H1 (cell line): ENCODE data around the gene C3orf62. TPM values are rescaled to one million over a fixed set of nuclear protein-coding genes. Genes with fewer than 3 reads are reported as not detected.

ENCODE experiments used
- CTCF ChIA-PET: fragments of 300-600 bp; sonication (Branson Sonifier 250); formaldehyde crosslinking; loops from one replicate; lab custom pipeline; 2021; ENCODE audit not compliant: partially characterized antibody; lab: Charles Lee
- POLR2A ChIA-PET: fragments of 300-600 bp; sonication (Branson Sonifier 250); formaldehyde crosslinking; loops from one replicate; lab custom pipeline; 2021; ENCODE audit warnings: inconsistent platforms; ENCODE audit not compliant: partially characterized antibody; lab: Charles Lee
- DNase-seq, 2 experiments: peaks; one replicate each; pipeline versions ENCODE4 v3.0.0 to v3.0.0-alpha.2; 2010 to 2022; ENCODE audit warnings: low spot score in 2 of 2, low read depth in 1 of 2, mixed read lengths in 1 of 2
- FAIRE-seq: peaks from 2 replicates; lab custom pipeline; 2011; peaks lifted over from hg19 to GRCh38; lab: Jason Lieb, UNC
- H2AFZ ChIP-seq: 2 replicates; pipeline ENCODE4 v1.8.1; 2012; ENCODE audit warnings: low read length, inconsistent platforms
- H2AK5ac ChIP-seq: 2 replicates; pipeline ENCODE4 v1.6.1; 2013; ENCODE audit warnings: low read depth, low read length
- H2BK120ac ChIP-seq: replicated peaks from 2 replicates; pipeline ENCODE3; 2013; ENCODE audit warnings: low read depth, low read length, inconsistent platforms
- H2BK12ac ChIP-seq: 2 replicates; pipeline ENCODE4 v1.6.1; 2013; ENCODE audit warnings: low read depth, low read length
- H2BK15ac ChIP-seq: 2 replicates; pipeline ENCODE4 v1.6.1; 2013; ENCODE audit warnings: low read length
- H2BK20ac ChIP-seq: 2 replicates; pipeline ENCODE4 v1.6.1; 2013; ENCODE audit warnings: low read length
- H2BK5ac ChIP-seq: 2 replicates; pipeline ENCODE4 v1.6.1; 2013; ENCODE audit warnings: low read depth, low read length
- H3K14ac ChIP-seq: 2 replicates; pipeline ENCODE4 v1.6.1; 2013; ENCODE audit warnings: inconsistent platforms; ENCODE audit not compliant: insufficient read length
- H3K18ac ChIP-seq: 2 replicates; pipeline ENCODE4 v1.6.1; 2013; ENCODE audit warnings: low read length; ENCODE audit errors: extremely low read depth
- H3K23ac ChIP-seq: 2 replicates; pipeline ENCODE4 v1.6.1; 2013; ENCODE audit warnings: inconsistent platforms; ENCODE audit not compliant: insufficient read length
- H3K23me2 ChIP-seq: 2 replicates; pipeline ENCODE4 v1.6.1; 2013; ENCODE audit warnings: low read depth, low read length
- H3K27ac ChIP-seq: 2 replicates; pipeline ENCODE4 v1.6.1; 2011; ENCODE audit warnings: low read depth, low read length, inconsistent platforms
- H3K27me3 ChIP-seq, 4 experiments: replicated peaks in 1 of 4; 1 replicate in 1 of 4; 2 replicates in 3 of 4; pipeline versions ENCODE4 v1.6.1 to v1.8.1; 2011 to 2013; ENCODE audit warnings: low read length in 3 of 4, mild to moderate bottlenecking in 3 of 4, inconsistent platforms in 2 of 4, mixed read lengths in 2 of 4, moderate library complexity in 1 of 4; ENCODE audit not compliant: control insufficient read depth in 3 of 4, insufficient read depth in 3 of 4; ENCODE audit errors: extremely low read depth in 1 of 4
- H3K36me3 ChIP-seq, 4 experiments: 2 replicates each; pipeline versions ENCODE4 v1.6.1 to v1.8.1; 2011 to 2013; ENCODE audit warnings: mild to moderate bottlenecking in 4 of 4, low read length in 3 of 4, moderate library complexity in 2 of 4, control low read depth in 1 of 4, inconsistent platforms in 1 of 4; ENCODE audit not compliant: insufficient read depth in 4 of 4, control insufficient read depth in 2 of 4
- H3K4ac ChIP-seq: replicated peaks from 2 replicates; pipeline ENCODE3; 2013; ENCODE audit warnings: low read length, low read depth, mixed read lengths, inconsistent platforms; ENCODE audit not compliant: insufficient read length
- H3K4me1 ChIP-seq, 4 experiments: replicated peaks in 1 of 4; 1 replicate in 1 of 4; 2 replicates in 3 of 4; pipeline versions ENCODE4 v1.6.1 to v1.8.1; 2011 to 2013; ENCODE audit warnings: low read length in 3 of 4, inconsistent platforms in 2 of 4, mixed read lengths in 1 of 4; ENCODE audit not compliant: insufficient read depth in 4 of 4, control insufficient read depth in 3 of 4
- H3K4me2 ChIP-seq, 2 experiments: 2 replicates each; pipeline versions ENCODE4 v1.6.1 to v1.8.1; 2011 to 2013; ENCODE audit warnings: low read depth in 2 of 2, low read length in 2 of 2, control low read depth in 1 of 2, inconsistent platforms in 1 of 2, mild to moderate bottlenecking in 1 of 2; ENCODE audit not compliant: insufficient read depth in 1 of 2
- H3K4me3 ChIP-seq, 4 experiments: fragments of 200-600, 300-600 bp in 1 of 4; sonication (generic), shearing (Covaris generic), sonication (Bioruptor Twin) in 1 of 4; 2 replicates each; pipeline versions ENCODE4 v1.5.1 to v1.8.1; 2011 to 2016; ENCODE audit warnings: low read length in 4 of 4, low read depth in 3 of 4, control low read depth in 2 of 4, inconsistent platforms in 2 of 4, mild to moderate bottlenecking in 2 of 4, mixed read lengths in 1 of 4, moderate library complexity in 1 of 4; ENCODE audit not compliant: insufficient read depth in 2 of 4; ENCODE audit errors: extremely low read depth in 1 of 4
- H3K56ac ChIP-seq: replicated peaks from 2 replicates; pipeline ENCODE3; 2013; ENCODE audit warnings: low read depth, mild to moderate bottlenecking, mixed read lengths, low read length, inconsistent platforms; ENCODE audit not compliant: insufficient read length
- H3K79me1 ChIP-seq: 2 replicates; pipeline ENCODE4 v1.6.1; 2013; ENCODE audit warnings: low read depth, low read length, control low read depth
- H3K79me2 ChIP-seq, 2 experiments: 2 replicates each; pipeline versions ENCODE4 v1.6.1 to v1.8.1; 2012 to 2013; ENCODE audit warnings: low read length in 2 of 2, mild to moderate bottlenecking in 2 of 2, inconsistent platforms in 1 of 2; ENCODE audit not compliant: insufficient read depth in 2 of 2, control insufficient read depth in 1 of 2
- H3K9ac ChIP-seq, 4 experiments: replicated peaks in 1 of 4; 1 replicate in 1 of 4; 2 replicates in 3 of 4; pipeline versions ENCODE4 v1.6.1 to v1.8.1; 2011 to 2013; ENCODE audit warnings: low read depth in 3 of 4, low read length in 3 of 4, control low read depth in 2 of 4, mild to moderate bottlenecking in 2 of 4, moderate library complexity in 2 of 4, inconsistent platforms in 1 of 4; ENCODE audit errors: extremely low read depth in 1 of 4
- H3K9me3 ChIP-seq, 2 experiments: 2 replicates each; pipeline versions ENCODE4 v1.6.1 to v1.8.1; 2012 to 2013; ENCODE audit warnings: mild to moderate bottlenecking in 2 of 2, moderate library complexity in 2 of 2, control low read depth in 1 of 2, inconsistent platforms in 1 of 2, low read depth in 1 of 2, low read length in 1 of 2, mixed read lengths in 1 of 2; ENCODE audit not compliant: insufficient read depth in 2 of 2
- H4K20me1 ChIP-seq, 2 experiments: replicated peaks in 1 of 2; 2 replicates each; pipeline versions ENCODE3 to v1.8.1; 2011 to 2013; ENCODE audit warnings: inconsistent platforms in 2 of 2, low read length in 2 of 2, mild to moderate bottlenecking in 1 of 2; ENCODE audit not compliant: insufficient read depth in 2 of 2, control insufficient read depth in 1 of 2
- H4K5ac ChIP-seq: 2 replicates; pipeline ENCODE4 v1.6.1; 2013; ENCODE audit warnings: low read length, low read depth, mixed read lengths, inconsistent platforms; ENCODE audit not compliant: insufficient read length
- H4K8ac ChIP-seq: 2 replicates; pipeline ENCODE4 v1.8.0; 2013; ENCODE audit warnings: mild to moderate bottlenecking, moderate library complexity, low read length, inconsistent platforms; ENCODE audit not compliant: insufficient read depth; ENCODE audit errors: extremely low read depth
- H4K91ac ChIP-seq: replicated peaks from 2 replicates; pipeline ENCODE3; 2013; ENCODE audit warnings: low read length, mixed read lengths, inconsistent platforms; ENCODE audit not compliant: insufficient read length
- BRCA1 ChIP-seq: IDR thresholded peaks from 2 replicates; pipeline ENCODE4 v1.6.1; 2012; ENCODE audit warnings: low read depth, low read length, improper control_type of control experiment
- USF2 ChIP-seq: IDR thresholded peaks from 2 replicates; pipeline ENCODE4 v1.6.1; 2011; ENCODE audit warnings: low read length, improper control_type of control experiment
- WGBS, 2 experiments: shearing (Covaris generic) in 1 of 2; methylation state at CpG; one replicate each; pipeline versions ENCODE4 v1.1.6 to v1.1.7; 2013 to 2015; ENCODE audit warnings: low lambda C conversion rate in 2 of 2, mixed read lengths in 2 of 2, inconsistent platforms in 1 of 2, low coverage in 1 of 2, missing lambda C conversion rate in 1 of 2; ENCODE audit not compliant: insufficient replicate concordance in 2 of 2, insufficient coverage in 1 of 2, insufficient read length in 1 of 2; ENCODE audit errors: extremely low coverage in 1 of 2, missing lambda C conversion rate in 1 of 2; 5-methylcytosine and 5-hydroxymethylcytosine counted together
- polyA plus RNA-seq, 7 experiments: library from polyadenylated mRNA; depleted of rRNA in 3 of 7; stranded (reverse) in 5 of 7; unstranded in 2 of 7; fragments of >200 nt in 5 of 7; fragments of 200-250 nt in 2 of 7; gene quantifications; 1 replicate in 5 of 7; 2 replicates in 1 of 7; 4 replicates in 1 of 7; pipeline versions ENCODE4 v1.2.1 to v1.2.3, GENCODE V29; 2011 to 2013; ENCODE audit warnings: missing spikeins in 2 of 7, mixed read lengths in 2 of 7
- total RNA-seq: library from RNA; stranded (reverse); fragmentation: NEBNext Ultra II Directional; extraction: Animal tissue kit (Norgen Biotek cat#: 25700); gene quantifications from 2 replicates; pipeline ENCODE4 v1.2.1, GENCODE V29; 2021

C3orf62 gene
- total and polyA plus RNA-seq, 2 of the 8 experiments (the other 6 are each of a cell fraction or from before 2014, with no cell fraction given): 1.1 to 3.0 TPM

- no peak for DNase-seq
- Histone ChIP-seq H3K79me1 (no peaks in the 10 kb centered on the region), H2BK12ac (no peak overlapping the region), H2BK15ac (no peak overlapping the region), H3K23me2 (no peaks in the 10 kb centered on the region; the same call in 1 of the 2 replicates), H3K9ac (no peak overlapping the region), H4K5ac (no peak overlapping the region), H3K27me3 (no peaks in the 10 kb centered on the region), H3K4me2 (no peak overlapping the region), H3K36me3 (no peaks in the 10 kb centered on the region), H4K91ac (no peak overlapping the region), H3K4ac (no peak overlapping the region), H3K79me2 (no peaks in the 10 kb centered on the region), H2BK5ac (no peak overlapping the region), H3K23ac (no peak overlapping the region), H2AK5ac (no peak overlapping the region), H3K18ac (no peak overlapping the region), H3K4me3 (no peak overlapping the region), H2AFZ (no peak overlapping the region), H3K56ac (no peak overlapping the region), H3K27ac (no peak overlapping the region), H4K8ac (no peak overlapping the region), H4K20me1 (no peaks in the 10 kb centered on the region), H2BK120ac (no peak overlapping the region), H2BK20ac (no peak overlapping the region), H3K14ac (no peak overlapping the region), H3K4me1 (no peaks in the 10 kb centered on the region), H3K9me3 (peaks cover 16 to 19% of the 10 kb centered on the region in 2 experiments)
- ChIA-PET CTCF (interaction anchor here (0.8 to 1.0 kb wide), 3 partner anchors 20 to 105 kb away, joined by 3 read pairs; partner anchors contain the start of gene KLHDC8B), POLR2A (interaction anchor here (0.6 kb wide), 1 partner anchor 16 kb away, joined by 4 read pairs; no protein-coding TSS in a partner anchor)
- TF ChIP-seq BRCA1: no peak
- TF ChIP-seq USF2: no peak
- FAIRE-seq: no peak
- 74% methylated on average over 9 of the region's 9 CpGs; no CpG with 5 or more reads in 1 of the 2 experiments for WGBS, 2 experiments
Observed at GRCh38 chr3:49238274-49239127, 38.5 kb downstream of the C3orf62 start.
